Measurements from ENCODE around the gene PRRT4. TPM values are rescaled to one million over a fixed set of nuclear protein-coding genes. Genes with fewer than 3 reads are reported as not detected.

PRRT4 gene
- polyA plus RNA-seq (ENCODE audit: insufficient read length), result 0.81 TPM
- long read RNA-seq, donor 1, partial matches to known transcripts, result 0 of 1 reads
- long read RNA-seq, donor 1, other reads (novel, unspliced or antisense), result 0 of 1 reads
- long read RNA-seq, donor 2, result 0 reads
- long read RNA-seq, donor 3, result 0 reads
- long read RNA-seq, donor 4, result 0 reads
- long read RNA-seq, donor 5, result 0 reads
- long read RNA-seq, donor 6, result 0 reads
- long read RNA-seq, donor 7, result 0 reads
- long read RNA-seq, donor 8, result 0 reads

DNA sequence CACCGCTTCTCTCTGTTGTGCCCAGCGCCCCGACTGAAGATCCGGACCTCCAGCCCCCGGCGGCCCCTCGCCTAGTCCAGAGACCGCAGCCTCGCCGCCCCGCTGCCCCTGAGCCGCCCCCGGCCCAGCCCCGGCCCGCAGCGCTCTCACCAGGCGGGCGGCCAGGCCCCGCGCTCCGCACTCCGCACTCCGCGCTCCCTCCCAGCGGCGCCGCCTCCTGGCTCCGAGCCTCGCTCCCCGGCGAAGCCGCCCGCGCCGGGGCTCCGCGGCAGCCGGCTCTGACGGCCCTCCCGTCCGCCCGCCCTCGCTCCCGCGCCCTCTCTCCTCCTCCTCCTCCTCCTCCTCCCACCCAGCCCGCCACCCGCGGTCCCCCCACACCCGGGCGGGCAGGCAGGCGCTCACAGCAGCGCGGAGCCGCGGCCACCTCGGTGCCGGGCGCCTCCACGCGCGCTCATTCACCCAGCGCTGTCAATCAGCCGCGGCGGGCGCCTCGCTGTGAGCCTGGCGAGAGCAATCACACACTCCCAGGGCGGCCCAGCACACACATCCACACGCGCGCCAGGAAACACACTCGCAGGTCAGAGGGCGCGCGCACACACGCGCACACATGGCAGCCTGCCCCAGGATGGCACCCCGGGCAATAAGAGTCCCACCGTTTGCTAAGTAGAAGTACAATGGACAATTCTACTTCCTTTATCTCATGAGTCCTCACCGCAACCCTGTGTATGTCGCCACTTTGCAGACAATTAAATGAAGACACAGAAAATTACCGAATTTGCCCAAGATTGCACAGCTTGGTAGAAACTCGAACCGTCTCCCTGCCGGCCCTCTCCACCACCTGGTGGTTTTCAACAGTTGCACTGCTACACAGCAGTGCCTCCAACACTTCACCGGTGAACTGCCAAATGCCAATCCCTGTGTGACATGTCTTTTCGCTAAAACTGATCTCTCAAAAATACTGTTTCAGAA lies at the start of gene PRRT4:
PRRT4 (minus strand) TSS at position 280 of the 969 bp plus-strand sequence.
- DNase-seq, result no peak

DNA sequence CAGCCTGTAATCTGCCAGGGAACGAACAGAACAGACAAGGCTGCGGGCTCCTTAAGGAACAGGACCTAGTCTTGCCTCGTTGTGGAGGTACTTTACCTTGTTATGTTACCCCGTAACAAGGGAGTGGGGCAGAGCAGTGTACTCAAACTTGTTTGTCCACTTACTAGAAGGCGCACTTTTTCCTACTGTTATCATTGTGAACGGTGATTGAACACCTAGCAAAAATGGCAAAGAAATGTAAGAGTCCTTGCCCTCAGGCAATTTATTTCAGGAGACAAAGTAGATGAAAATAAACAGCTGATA lies 48.9 kb upstream of the PRRT4 start:
- no peak for DNase-seq

DNA sequence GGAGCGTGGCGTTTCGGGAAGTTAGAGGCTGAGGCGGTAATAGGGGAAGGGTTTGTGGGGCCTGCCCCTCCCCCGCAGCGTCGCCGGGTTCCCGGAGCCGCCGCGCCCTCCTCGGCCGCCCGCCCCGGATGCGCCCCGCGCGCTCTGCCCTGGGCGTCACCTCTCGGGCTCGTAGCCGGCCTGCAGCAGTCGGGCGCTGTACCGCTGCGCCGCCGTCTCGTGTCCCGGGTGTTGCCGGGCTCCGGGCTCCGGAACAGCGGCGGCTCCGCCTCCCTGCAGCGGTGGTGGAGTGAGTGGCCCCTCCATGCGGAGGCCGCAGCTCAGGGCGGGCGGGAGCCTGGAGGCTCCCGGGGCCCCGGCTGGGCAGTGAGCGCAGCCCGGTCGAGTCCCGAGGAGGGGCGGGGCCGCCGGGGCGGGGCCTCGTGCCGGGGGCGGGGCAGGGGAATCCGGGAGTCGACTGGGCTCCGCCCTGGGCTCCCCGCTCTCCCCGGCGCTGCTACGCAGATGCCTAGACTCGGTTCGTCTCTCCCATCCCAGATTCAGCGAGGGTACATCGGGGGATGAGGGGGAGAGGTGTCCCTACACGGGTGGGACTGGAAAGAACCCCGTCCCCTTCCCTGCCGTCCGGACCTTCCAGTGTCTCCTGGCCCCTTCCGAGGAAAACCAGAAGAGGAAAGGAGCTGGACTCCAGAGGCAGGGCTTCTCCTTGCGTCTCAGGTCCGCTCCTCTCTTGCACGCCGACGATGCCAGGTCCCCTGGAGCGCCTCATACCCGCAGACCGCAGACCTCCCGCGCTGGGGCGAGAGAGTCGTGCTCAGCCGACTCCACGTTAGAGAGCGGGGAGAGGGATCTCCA lies 48.3 kb upstream of the PRRT4 start, which contains the start of gene IMPDH1:
IMPDH1 (minus strand) TSS at position 387 of the 855 bp plus-strand sequence; CDS start at position 306, 81 bp downstream.
- DNase-seq, result peak; percentile 75

- DNase-seq, result no peak
Measured at GRCh38 chr7:128408709-128409595, 47.5 kb upstream of the PRRT4 start.

- no peak for DNase-seq
Measured at GRCh38 chr7:128407751-128408708, 46.5 kb upstream of the PRRT4 start.

- DNase-seq, result no peak
Measured at GRCh38 chr7:128407233-128407589, 45.7 kb upstream of the PRRT4 start.

DNA sequence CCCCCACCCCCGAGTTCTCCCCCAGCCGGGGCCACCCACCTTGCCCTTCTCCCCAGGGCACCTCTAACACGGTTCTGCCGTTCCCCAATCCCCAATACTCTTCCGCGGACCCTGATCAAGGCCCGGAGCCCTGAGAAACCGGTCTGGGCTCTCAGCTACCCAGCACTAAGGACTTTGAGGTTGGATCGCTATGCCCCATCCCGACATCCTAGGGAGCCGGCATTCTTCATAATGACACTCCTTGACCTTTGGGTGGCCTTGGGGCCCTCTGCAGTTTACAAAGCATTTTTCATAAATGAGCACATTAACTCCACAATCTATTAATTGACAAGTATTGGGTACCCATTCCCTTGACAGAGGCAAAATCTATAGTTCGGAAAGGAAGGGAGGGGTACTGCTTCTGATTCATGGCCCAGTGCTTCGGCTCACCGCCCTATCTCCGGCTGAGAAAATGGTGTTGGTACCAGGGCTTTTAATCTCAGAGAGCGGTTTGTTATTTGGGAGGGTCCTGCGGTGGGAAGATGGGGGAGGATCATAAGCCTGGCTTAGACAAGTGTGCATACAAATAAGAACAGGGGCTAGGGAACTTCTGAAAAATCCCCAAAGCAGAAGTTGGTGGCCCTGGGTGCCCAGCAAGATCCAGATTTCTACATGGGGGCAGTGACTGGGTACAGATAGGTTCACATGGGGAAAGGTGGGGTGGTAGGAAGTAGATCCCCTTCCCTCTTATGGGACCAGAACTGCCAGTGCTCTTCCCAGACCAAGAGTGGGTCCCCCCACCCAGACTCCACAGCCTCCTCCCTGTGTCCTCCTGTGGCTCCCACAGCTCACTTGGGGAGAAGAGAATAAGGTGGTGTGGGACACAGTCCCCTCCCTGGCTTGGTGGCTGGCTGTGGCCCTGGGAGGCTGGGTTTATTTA lies 45.1 kb upstream of the PRRT4 start:
- no peak for DNase-seq

GRCh38 chr7:128405471-128406313 lies 44.2 kb upstream of the PRRT4 start:
- DNase-seq, result no peak

DNA sequence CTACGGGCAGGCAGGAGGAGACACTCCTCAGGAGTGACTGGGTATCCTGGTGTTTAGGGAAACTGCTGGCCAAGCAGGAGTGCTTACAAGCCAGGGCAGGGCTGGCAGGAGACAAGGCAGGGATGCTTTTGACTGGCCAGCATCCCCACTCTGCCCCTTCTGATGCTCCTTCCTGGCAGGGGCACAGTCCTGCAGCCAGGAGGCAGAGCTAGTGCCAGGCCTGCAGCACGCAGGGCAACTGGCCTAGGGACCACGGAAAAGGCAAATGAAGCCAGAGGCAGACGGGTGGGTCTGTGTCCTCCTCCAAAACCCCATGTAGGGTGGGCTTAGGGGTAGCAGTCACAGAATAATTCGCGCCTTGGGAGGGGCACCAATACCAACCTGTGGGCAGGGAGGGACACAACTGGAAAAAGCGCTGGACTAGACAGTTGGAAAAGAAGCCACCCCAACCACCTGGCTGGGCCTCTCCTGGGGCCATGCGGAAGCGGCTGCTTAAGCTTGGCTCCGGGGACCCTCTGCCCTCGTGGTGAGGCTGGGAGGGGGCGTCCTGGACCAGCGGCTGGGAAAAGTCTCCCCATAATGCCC lies 43.5 kb upstream of the PRRT4 start:
- no peak for DNase-seq

DNA sequence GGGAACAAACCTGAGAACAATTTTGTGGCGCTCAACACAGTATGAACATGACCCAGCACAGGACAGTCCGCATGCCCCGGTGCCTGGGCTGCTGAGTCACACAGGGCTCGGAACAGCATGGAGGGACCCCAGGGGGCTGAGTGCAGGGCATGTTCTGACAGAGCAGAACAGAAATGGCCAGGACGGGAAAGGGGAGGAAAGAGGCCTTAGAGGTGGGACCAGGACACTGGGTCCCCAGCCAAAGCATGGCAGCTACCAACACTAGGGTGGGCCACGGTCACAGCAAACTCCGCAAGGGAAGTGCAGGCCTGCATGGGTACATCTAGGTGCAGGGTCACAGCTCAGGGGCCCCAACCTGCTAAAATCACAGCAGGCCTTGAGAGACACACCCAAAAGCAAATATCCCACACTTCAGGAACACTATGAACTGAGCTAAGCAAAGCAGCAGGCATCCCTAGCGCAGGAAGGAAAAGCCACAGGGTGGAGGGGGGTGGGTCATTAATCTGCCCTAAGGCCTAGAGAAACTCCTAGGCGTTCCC lies 42.7 kb upstream of the PRRT4 start:
- DNase-seq, result no peak

GRCh38 chr7:128403676-128404075 lies 42.2 kb upstream of the PRRT4 start:
- DNase-seq, result no peak

- DNase-seq, result no peak
Measured at GRCh38 chr7:128402356-128402755, 40.9 kb upstream of the PRRT4 start.

- no peak for DNase-seq
Measured at GRCh38 chr7:128400566-128400965, 39.1 kb upstream of the PRRT4 start.

GRCh38 chr7:128399991-128400390 lies 38.5 kb upstream of the PRRT4 start:
- DNase-seq, result no peak

GRCh38 chr7:128398841-128399135 lies 37.3 kb upstream of the PRRT4 start:
- no peak for DNase-seq

GRCh38 chr7:128398016-128398840 lies 36.7 kb upstream of the PRRT4 start:
- DNase-seq, result no peak

DNA sequence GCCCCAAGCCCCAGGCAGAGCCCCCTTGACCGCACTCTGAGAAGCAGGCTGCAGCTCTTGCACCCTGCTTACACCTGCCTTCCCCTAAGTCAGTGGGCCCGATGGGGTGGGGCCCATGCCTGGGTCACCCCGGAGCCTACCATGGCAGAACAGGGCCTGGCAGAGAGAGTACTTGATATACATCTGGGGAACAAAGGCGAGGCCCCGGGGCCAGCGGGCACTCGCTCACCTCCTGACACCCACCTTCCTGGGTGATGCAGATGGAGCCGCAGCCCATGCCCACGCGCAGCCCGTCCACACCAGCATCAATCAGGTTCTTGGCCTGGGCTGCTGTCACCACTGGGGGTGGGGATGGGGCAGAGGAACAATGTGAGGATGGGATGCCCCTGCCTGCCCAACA lies 34.9 kb upstream of the PRRT4 start:
- DNase-seq, result no peak
